A549 (cell line): Measurements from ENCODE around the gene RRP36. TPM values are rescaled to one million over a fixed set of nuclear protein-coding genes. Genes with fewer than 3 reads are reported as not detected.

Experiments used
- ATAC-seq, 2 experiments: fragments of 200-7000 bp in 1 of 2; fragments of >200 bp in 1 of 2; cut with Nextera tagmentation in 1 of 2; cut with Tn5 transposase in 1 of 2; 3 replicates each; pipeline versions ENCODE4 v1.8.0 to v1.9.1; 2018 to 2020; ENCODE audit warnings: mild to moderate bottlenecking in 1 of 2, moderate library complexity in 1 of 2
- CTCF ChIA-PET: fragments of 300-600 bp; sonication (Branson Sonifier 250); formaldehyde crosslinking; extraction: SDS; loops from one replicate; lab custom pipeline; 2021; ENCODE audit warnings: antibody characterized with exemption, inconsistent platforms; lab: Yijun Ruan, JAX
- POLR2A ChIA-PET: fragments of 350-600 bp; formaldehyde crosslinking; extraction: SDS; loops from one replicate; lab custom pipeline; 2021; ENCODE audit warnings: antibody characterized with exemption, inconsistent platforms; lab: Yijun Ruan, JAX
- DNase-seq, 2 experiments: peaks; one replicate each; pipeline versions ENCODE4 v3.0.0 to v3.0.0-alpha.2; 2011 to 2016; ENCODE audit warnings: low read depth in 1 of 2, low spot score in 1 of 2
- FAIRE-seq: peaks from 2 replicates; lab custom pipeline; 2011; peaks lifted over from hg19 to GRCh38; lab: Jason Lieb, UNC
- H3K27ac ChIP-seq, 2 experiments: fragments of >200 bp; sonication (Bioruptor Twin); formaldehyde crosslinking; 3 replicates each; pipeline ENCODE4 v1.5.1; 2016 to 2017
- H3K4me1 ChIP-seq: fragments of >200 bp; sonication (Bioruptor Twin); formaldehyde crosslinking; 3 replicates; pipeline ENCODE4 v1.6.1; 2016
- H3K4me2 ChIP-seq: fragments of >200 bp; sonication (Bioruptor Twin); formaldehyde crosslinking; 3 replicates; pipeline ENCODE4 v1.6.1; 2016
- H3K4me3 ChIP-seq: fragments of >200 bp; sonication (Bioruptor Twin); formaldehyde crosslinking; 3 replicates; pipeline ENCODE4 v1.5.1; 2016
- H3K9me3 ChIP-seq: fragments of >200 bp; sonication (Bioruptor Twin); formaldehyde crosslinking; 3 replicates; pipeline ENCODE4 v1.6.1; 2016
- CBX2 ChIP-seq: fragments of 200-600 bp; sonication (generic); IDR thresholded peaks from 2 replicates; pipeline ENCODE4 v1.6.1; 2016; ENCODE audit warnings: low read depth, mild to moderate bottlenecking, borderline replicate concordance
- CEBPB ChIP-seq, 2 experiments: fragments of >200 bp in 1 of 2; sonication (Bioruptor Twin) in 1 of 2; formaldehyde crosslinking in 1 of 2; IDR thresholded peaks; 2 replicates each; pipeline ENCODE4 v1.6.1; 2012 to 2016
- EHMT2 ChIP-seq: fragments of 200-600 bp; sonication (generic); IDR thresholded peaks from 2 replicates; pipeline ENCODE4 v1.6.1; 2016; ENCODE audit warnings: antibody characterized with exemption, low read depth, mild to moderate bottlenecking, moderate library complexity
- EP300 ChIP-seq, 2 experiments: fragments of >200 bp; sonication (Bioruptor Twin); formaldehyde crosslinking; IDR thresholded peaks; 2 replicates in 1 of 2; 3 replicates in 1 of 2; pipeline ENCODE4 v1.6.1; 2016 to 2017
- ESRRA ChIP-seq: fragments of 150-350 bp; IDR thresholded peaks from 2 replicates; pipeline ENCODE4 v1.6.1; 2014; ENCODE audit warnings: mild to moderate bottlenecking, low read length, borderline replicate concordance
- GATA3 ChIP-seq: IDR thresholded peaks from 2 replicates; pipeline ENCODE4 v1.6.1; 2012; ENCODE audit warnings: borderline replicate concordance
- HDAC2 ChIP-seq: fragments of 200-600 bp; sonication (generic); IDR thresholded peaks from 2 replicates; pipeline ENCODE4 v1.6.1; 2016
- JUN ChIP-seq, 2 experiments: fragments of >200 bp; sonication (Bioruptor Twin); formaldehyde crosslinking; IDR thresholded peaks; 2 replicates in 1 of 2; 3 replicates in 1 of 2; pipeline ENCODE4 v1.6.1; 2016 to 2017
- MAZ ChIP-seq: fragments of 150-350 bp; IDR thresholded peaks from 2 replicates; pipeline ENCODE4 v1.6.1; 2014; ENCODE audit warnings: antibody characterized with exemption, low read depth, low read length, borderline replicate concordance
- MYC ChIP-seq: IDR thresholded peaks from 2 replicates; pipeline ENCODE4 v1.6.1; 2012; ENCODE audit warnings: mild to moderate bottlenecking, inconsistent platforms, low read length, improper control_type of control experiment, borderline replicate concordance
- PHF8 ChIP-seq: fragments of 200-600 bp; sonication (generic); IDR thresholded peaks from 2 replicates; pipeline ENCODE4 v1.6.1; 2016; ENCODE audit warnings: low read depth, mild to moderate bottlenecking, antibody characterized with exemption, moderate library complexity, borderline replicate concordance
- POLR2AphosphoS2 ChIP-seq: conservative IDR thresholded peaks from 2 replicates; pipeline ENCODE4 v1.6.1; 2012; ENCODE audit warnings: low read length, improper control_type of control experiment, inconsistent platforms
- RAD21 ChIP-seq, 2 experiments: fragments of >200 bp in 1 of 2; sonication (Bioruptor Twin) in 1 of 2; formaldehyde crosslinking in 1 of 2; IDR thresholded peaks in 1 of 2; conservative IDR thresholded peaks in 1 of 2; 2 replicates in 1 of 2; 3 replicates in 1 of 2; pipeline ENCODE4 v1.6.1; 2012 to 2018; ENCODE audit warnings: inconsistent platforms in 1 of 2
- RARB ChIP-seq: fragments of 250-450 bp; sonication (Bioruptor Pico); IDR thresholded peaks from 2 replicates; pipeline ENCODE4 v1.8.0; 2021; ENCODE audit warnings: mild to moderate bottlenecking, moderate library complexity
- RCOR1 ChIP-seq: fragments of 150-350 bp; IDR thresholded peaks from 2 replicates; pipeline ENCODE4 v1.6.1; 2014; ENCODE audit warnings: antibody characterized with exemption, low read length, low read depth
- SMC3 ChIP-seq: fragments of >200 bp; sonication (Bioruptor Twin); formaldehyde crosslinking; IDR thresholded peaks from 3 replicates; pipeline ENCODE4 v1.6.1; 2018; ENCODE audit warnings: inconsistent platforms
- ZFP36 ChIP-seq: fragments of 450-650 bp; IDR thresholded peaks from 2 replicates; pipeline ENCODE4 v1.6.1; 2014; ENCODE audit warnings: borderline replicate concordance; ENCODE audit not compliant: partially characterized antibody
- ZNF302 ChIP-seq: fragments of 250-450 bp; sonication (Bioruptor Pico); IDR thresholded peaks from 2 replicates; pipeline ENCODE4 v1.9.0; 2021; ENCODE audit warnings: inconsistent platforms, mild to moderate bottlenecking, moderate library complexity
- WGBS: methylation state at CpG from one replicate; pipeline ENCODE4 v1.1.6; 2017; ENCODE audit errors: missing lambda C conversion rate; 5-methylcytosine and 5-hydroxymethylcytosine counted together
- polyA plus RNA-seq, 4 experiments: library from polyadenylated mRNA; depleted of rRNA in 3 of 4; stranded (reverse); fragments of >200 nt; fragmentation: RNase III in 1 of 4; extraction: RNeasy Plus Mini Kit Qiagen cat#74134 plus additional on column Dnase treatment in 1 of 4; gene quantifications; 2 replicates in 3 of 4; 3 replicates in 1 of 4; pipeline ENCODE4 v1.2.3, GENCODE V29; 2011 to 2017
- TF ChIP-seq, protein P1 (sequence below): fragments of >200 bp; sonication (Bioruptor Twin); formaldehyde crosslinking; IDR thresholded peaks from 3 replicates; pipeline ENCODE4 v1.5.1; 2016
- TF ChIP-seq, protein P2 (sequence below): IDR thresholded peaks from 2 replicates; pipeline ENCODE4 v1.6.1; 2012; ENCODE audit warnings: low read depth, borderline replicate concordance
- TF ChIP-seq, protein P3 (sequence below): fragments of 200-600 bp; sonication (generic); IDR thresholded peaks from 2 replicates; pipeline ENCODE4 v1.6.1; 2016; ENCODE audit warnings: antibody characterized with exemption, mild to moderate bottlenecking, moderate library complexity
- TF ChIP-seq, protein P4 (sequence below): IDR thresholded peaks from 2 replicates; pipeline ENCODE4 v1.6.1; 2012
- TF ChIP-seq, protein P5 (sequence below): fragments of >200 bp; sonication (Bioruptor Twin); formaldehyde crosslinking; IDR thresholded peaks from 2 replicates; pipeline ENCODE4 v1.6.1; 2016
- TF ChIP-seq, protein P6 (sequence below): fragments of 450-650 bp; IDR thresholded peaks from 2 replicates; pipeline ENCODE4 v1.6.1; 2014; ENCODE audit warnings: antibody characterized with exemption

The RRP36 gene
- polyA plus RNA-seq, 2 of the 4 experiments (the other 2 are of a cell fraction), result 52.3 to 54.0 TPM

DNA sequence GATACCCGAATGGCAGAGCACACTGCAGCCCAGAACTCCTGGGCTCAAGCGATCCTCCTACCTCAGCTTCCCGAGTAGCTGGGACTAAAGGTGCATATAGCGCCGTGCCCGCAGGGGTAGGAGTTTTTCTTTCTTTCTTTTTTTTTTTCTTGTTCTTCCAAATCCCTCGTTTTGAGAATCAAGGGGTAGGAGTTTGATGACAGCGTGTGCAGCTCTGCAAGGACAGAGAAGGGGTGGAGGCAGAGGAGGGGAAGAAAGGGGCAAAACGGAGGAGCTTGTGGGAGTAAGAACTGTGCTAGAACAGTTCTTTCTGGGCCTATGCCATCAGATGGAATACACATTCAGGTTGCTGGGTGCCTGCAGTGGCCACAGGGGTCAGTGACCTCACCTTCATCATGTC, 15.3 kb downstream of the RRP36 start:
- TF ChIP-seq RARB (CRISPR knock-in tag) (no peak), MAZ (no peak), RCOR1 (no peak), JUN (IDR thresholded peaks at IDR 0.05) (no peak), EHMT2 (no peak)
- TF ChIP-seq, protein P1, sequence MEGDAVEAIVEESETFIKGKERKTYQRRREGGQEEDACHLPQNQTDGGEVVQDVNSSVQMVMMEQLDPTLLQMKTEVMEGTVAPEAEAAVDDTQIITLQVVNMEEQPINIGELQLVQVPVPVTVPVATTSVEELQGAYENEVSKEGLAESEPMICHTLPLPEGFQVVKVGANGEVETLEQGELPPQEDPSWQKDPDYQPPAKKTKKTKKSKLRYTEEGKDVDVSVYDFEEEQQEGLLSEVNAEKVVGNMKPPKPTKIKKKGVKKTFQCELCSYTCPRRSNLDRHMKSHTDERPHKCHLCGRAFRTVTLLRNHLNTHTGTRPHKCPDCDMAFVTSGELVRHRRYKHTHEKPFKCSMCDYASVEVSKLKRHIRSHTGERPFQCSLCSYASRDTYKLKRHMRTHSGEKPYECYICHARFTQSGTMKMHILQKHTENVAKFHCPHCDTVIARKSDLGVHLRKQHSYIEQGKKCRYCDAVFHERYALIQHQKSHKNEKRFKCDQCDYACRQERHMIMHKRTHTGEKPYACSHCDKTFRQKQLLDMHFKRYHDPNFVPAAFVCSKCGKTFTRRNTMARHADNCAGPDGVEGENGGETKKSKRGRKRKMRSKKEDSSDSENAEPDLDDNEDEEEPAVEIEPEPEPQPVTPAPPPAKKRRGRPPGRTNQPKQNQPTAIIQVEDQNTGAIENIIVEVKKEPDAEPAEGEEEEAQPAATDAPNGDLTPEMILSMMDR, result no peak
- TF ChIP-seq, protein P2, sequence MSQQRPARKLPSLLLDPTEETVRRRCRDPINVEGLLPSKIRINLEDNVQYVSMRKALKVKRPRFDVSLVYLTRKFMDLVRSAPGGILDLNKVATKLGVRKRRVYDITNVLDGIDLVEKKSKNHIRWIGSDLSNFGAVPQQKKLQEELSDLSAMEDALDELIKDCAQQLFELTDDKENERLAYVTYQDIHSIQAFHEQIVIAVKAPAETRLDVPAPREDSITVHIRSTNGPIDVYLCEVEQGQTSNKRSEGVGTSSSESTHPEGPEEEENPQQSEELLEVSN, result no peak
- ChIA-PET CTCF (interaction anchor here (2.2 kb wide), 1 partner anchor 107 kb away, joined by 8 read pairs; no protein-coding TSS in a partner anchor), POLR2A (no interaction called here)
- Histone ChIP-seq H3K4me3 (no peak overlapping the region), H3K9me3 (no peaks in the 10 kb centered on the region), H3K27ac (no peak overlapping the region), H3K4me2 (no peak overlapping the region), H3K4me1 (no peaks in the 10 kb centered on the region)
- ATAC-seq (no peak), DNase-seq (no peak), FAIRE-seq (no peak)
- WGBS, result 93% methylated on average over 9 of the region's 9 CpGs

DNA sequence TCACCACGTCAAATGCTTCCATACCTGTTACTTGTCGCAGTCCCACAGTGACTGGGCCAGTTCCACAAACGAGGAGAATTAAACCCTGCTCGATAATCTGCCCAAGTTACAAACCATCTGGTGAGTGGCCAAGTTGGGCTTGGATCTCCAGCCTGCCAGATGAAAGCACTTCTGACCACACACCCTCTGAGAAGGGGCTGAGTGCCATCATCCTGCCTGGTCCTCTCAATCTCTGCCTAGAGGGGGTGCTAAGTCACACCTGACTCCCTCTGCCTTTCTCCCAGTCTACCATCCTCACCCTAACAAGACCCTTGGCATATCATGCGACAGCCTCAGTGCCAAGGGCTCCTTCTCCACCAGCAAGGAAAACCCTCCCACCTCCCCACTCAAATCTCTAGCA, 15.8 kb downstream of the RRP36 start:
- H3K27ac ChIP-seq, result no peak overlapping the region
- no peak overlapping the region for H3K4me3 ChIP-seq
- ChIA-PET CTCF (interaction anchor here (1.5 to 2.2 kb wide), 2 partner anchors 106 kb away, joined by 3 to 8 read pairs; no protein-coding TSS in a partner anchor), POLR2A (no interaction called here)
- 84% methylated on average over 5 of the region's 5 CpGs for WGBS
- H3K4me1 ChIP-seq, result no peaks in the 10 kb centered on the region
- no peak for ATAC-seq
- DNase-seq, result no peak
- no peaks in the 10 kb centered on the region for H3K9me3 ChIP-seq
- no peak for FAIRE-seq
- no peak for TF ChIP-seq RCOR1
- no peak for TF ChIP-seq ESRRA
- TF ChIP-seq MAZ, result no peak
- no peak for TF ChIP-seq SMC3
- no peak for TF ChIP-seq GATA3
- TF ChIP-seq RAD21 (conservative IDR thresholded peaks at IDR 0.05 in 1 of 2, IDR thresholded peaks at IDR 0.05 in 1 of 2), result no peak
- TF ChIP-seq, protein P3, sequence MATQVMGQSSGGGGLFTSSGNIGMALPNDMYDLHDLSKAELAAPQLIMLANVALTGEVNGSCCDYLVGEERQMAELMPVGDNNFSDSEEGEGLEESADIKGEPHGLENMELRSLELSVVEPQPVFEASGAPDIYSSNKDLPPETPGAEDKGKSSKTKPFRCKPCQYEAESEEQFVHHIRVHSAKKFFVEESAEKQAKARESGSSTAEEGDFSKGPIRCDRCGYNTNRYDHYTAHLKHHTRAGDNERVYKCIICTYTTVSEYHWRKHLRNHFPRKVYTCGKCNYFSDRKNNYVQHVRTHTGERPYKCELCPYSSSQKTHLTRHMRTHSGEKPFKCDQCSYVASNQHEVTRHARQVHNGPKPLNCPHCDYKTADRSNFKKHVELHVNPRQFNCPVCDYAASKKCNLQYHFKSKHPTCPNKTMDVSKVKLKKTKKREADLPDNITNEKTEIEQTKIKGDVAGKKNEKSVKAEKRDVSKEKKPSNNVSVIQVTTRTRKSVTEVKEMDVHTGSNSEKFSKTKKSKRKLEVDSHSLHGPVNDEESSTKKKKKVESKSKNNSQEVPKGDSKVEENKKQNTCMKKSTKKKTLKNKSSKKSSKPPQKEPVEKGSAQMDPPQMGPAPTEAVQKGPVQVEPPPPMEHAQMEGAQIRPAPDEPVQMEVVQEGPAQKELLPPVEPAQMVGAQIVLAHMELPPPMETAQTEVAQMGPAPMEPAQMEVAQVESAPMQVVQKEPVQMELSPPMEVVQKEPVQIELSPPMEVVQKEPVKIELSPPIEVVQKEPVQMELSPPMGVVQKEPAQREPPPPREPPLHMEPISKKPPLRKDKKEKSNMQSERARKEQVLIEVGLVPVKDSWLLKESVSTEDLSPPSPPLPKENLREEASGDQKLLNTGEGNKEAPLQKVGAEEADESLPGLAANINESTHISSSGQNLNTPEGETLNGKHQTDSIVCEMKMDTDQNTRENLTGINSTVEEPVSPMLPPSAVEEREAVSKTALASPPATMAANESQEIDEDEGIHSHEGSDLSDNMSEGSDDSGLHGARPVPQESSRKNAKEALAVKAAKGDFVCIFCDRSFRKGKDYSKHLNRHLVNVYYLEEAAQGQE, result no peak
- TF ChIP-seq ZNF302, result no peak
- TF ChIP-seq, protein P4, sequence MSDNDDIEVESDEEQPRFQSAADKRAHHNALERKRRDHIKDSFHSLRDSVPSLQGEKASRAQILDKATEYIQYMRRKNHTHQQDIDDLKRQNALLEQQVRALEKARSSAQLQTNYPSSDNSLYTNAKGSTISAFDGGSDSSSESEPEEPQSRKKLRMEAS, result no peak
- TF ChIP-seq MYC, result no peak
- no peak for TF ChIP-seq CBX2
- TF ChIP-seq EP300 (IDR thresholded peaks at IDR 0.05), result no peak
- no peak for TF ChIP-seq POLR2AphosphoS2
- TF ChIP-seq HDAC2, result no peak
- TF ChIP-seq RARB (CRISPR knock-in tag), result no peak
- TF ChIP-seq CEBPB (IDR thresholded peaks at IDR 0.05), result no peak
- no peak for TF ChIP-seq ZFP36
- no peak for TF ChIP-seq PHF8
- TF ChIP-seq, protein P5, sequence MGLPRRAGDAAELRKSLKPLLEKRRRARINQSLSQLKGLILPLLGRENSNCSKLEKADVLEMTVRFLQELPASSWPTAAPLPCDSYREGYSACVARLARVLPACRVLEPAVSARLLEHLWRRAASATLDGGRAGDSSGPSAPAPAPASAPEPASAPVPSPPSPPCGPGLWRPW, result no peak
- TF ChIP-seq, protein P6, sequence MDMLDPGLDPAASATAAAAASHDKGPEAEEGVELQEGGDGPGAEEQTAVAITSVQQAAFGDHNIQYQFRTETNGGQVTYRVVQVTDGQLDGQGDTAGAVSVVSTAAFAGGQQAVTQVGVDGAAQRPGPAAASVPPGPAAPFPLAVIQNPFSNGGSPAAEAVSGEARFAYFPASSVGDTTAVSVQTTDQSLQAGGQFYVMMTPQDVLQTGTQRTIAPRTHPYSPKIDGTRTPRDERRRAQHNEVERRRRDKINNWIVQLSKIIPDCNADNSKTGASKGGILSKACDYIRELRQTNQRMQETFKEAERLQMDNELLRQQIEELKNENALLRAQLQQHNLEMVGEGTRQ, result no peak
- H3K4me2 ChIP-seq, result no peak overlapping the region
